NCI-H460 (cell line): ENCODE measurements around the gene EEF2K. TPM values are rescaled to one million over a fixed set of nuclear protein-coding genes. Genes with fewer than 3 reads are reported as not detected.

Experiments
- DNase-seq: peaks from one replicate; pipeline ENCODE4 v3.0.0-alpha.2; 2016; ENCODE audit warnings: low read depth; ENCODE audit errors: extremely low read depth
- total RNA-seq: library from RNA; depleted of rRNA; stranded (reverse); fragments of >200 nt; shearing (Covaris generic); gene quantifications from 2 replicates; pipeline ENCODE4 v1.2.3, GENCODE V29; 2014

The EEF2K gene
- total RNA-seq, 1 experiment from 2014 or later = 15.9 TPM

DNA sequence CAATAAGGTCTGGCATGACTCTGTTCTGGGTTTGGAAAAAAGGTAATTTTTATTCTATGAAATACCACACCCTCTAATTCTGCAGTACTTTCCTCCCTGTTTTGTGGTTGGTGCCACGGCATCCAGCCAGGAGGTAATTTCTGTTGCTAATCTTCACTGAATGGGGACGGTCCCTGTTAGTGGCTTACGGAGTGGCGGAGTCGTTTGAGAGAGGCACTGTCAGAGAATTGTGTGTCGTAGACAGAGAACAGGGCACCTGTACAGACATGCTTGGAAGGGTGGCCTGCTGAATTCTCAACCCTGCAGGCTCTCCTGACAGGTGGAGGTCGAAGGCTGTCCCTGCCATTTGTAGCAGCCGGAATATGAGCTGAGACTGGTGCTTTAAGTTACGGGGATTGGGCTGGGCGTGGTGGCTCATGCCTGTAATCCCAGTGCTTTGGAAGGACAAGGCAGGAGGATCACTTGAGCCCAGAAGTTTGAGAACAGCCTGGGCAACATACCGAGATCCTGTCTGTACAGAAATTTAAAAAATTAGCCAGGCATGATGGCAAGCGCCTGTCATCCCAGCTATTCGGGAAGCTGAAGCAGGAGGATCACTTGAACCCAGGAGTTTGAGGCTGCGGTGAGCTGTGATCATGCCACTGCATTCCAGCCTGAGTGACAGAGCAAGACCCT lies 33.2 kb downstream of the EEF2K start:
- DNase-seq = no peak

DNA sequence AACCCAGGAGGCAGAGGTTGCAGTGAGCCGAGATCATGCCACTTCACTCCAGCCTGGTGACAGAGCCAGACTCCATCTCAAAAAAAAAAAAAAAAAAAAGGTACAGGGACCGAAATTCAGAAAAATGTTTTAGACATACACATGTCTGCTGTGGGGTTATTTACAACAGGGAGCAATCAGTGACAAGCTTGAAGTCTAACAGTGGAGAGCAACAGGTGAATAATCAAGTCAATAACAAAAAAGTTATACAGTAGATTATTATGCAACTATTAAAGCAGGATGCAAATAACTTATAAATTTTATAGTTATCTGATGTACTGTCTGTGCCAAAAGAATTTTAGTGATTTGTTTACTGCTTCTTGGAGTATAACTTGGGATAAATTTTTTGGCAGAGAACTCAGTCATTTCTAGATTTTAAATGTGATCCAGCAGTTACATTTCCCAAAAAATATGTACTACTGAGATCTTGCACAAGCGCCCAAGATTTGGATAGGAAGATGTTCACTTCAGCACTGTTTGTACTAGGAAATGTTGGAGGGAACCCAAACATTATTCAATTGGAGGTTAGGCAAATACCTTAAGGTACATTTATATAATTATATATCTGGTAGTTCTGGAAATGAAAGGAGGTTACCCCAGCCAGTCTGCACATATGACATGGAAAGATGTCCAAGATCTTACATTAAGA lies 34.1 kb downstream of the EEF2K start:
- DNase-seq = no peak

DNA sequence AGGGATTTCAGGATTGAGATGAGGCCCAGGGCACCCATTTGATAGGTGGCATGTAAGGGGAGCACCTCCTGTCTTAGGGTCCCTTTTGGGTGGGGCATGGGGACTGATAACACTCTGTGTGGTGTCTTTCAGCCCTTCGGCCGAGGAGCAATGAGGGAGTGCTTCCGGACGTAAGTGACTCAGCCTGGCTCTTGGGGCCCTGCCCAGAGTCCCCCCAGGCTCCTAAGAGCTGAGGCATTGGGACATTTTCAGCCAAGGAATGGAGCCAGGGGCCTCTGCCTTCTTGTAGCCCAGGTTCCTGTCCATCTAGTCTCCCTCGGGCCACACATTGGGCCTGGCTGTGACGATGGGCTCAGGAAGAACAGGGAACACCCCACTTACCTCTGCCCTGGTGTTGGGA lies 44.4 kb downstream of the EEF2K start:
- no peak for DNase-seq

DNA sequence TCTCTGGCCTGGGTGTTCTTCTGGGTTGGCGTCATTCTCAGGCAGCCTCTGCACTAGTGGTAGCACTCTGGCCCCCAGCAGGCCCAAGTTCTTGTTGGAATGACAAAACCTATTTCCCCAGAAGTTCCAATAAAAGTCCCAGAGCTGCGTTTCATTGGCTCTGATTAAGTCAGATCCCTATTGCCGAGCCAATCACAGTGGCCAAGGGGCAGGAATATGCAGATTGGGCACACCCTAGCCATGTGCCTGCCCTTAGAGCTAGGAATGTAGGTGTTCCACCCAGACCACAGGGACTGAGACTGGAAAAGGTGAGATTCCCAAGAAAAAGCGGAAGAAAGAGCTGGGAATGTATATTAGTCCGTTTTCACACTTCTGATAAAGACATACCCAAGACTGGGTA lies 46.2 kb downstream of the EEF2K start:
- no peak for DNase-seq

DNA sequence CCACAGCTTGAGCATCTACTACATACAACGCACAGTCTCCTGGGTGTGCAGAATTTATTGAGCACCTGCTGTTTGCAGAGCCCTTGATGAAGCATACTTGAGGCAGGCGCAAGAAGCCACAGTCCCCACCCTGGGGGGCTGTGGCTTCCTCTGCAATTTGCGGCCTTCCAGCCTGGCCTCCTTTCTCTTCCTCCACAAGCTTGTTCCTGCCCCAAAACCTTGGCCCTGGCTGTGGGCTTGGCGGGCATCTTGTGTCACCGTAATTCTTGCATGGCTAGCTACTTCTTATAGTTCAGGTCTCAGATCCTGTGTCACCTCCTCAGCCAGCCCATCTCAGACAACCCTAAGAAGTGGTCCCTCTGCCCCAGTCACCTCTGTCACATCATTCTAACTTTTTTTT lies 47.2 kb downstream of the EEF2K start:
- DNase-seq = no peak

DNA sequence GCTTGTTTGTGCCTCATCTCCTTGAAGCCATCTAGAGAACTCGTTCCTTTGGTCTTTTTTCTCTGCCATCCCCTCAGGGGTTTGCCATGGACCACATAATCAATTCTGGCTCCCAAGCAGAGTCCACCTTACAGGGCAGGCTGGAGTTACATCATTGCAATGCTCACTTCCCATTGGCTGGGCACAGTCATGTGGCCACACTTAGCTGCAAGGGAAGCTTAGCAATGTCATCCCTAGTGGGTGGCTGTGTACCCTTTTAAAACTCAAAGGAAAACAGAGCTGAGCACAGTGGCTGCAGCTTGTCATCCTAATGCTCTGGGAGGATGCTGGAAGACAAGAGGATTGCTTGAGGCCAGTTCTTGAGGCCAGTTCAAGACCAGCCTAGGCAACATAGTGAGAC lies 49.3 kb downstream of the EEF2K start:
- no peak for DNase-seq

DNA sequence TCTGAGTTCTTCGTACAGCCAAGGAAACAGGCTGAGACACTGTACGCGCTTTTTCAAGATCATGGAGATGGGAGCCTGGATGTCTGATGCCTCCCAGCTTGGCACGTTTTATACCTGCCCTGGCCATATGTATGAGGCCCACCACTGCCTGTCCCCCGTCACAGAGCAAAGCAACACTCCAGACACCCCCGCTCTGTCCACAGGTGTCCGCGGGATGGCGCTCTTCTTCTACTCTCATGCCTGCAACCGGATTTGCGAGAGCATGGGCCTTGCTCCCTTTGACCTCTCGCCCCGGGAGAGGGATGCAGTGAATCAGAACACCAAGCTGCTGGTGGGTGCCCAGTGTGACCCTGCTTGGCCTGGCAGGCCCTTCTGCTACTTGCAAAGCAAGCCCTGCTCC lies 51.4 kb downstream of the EEF2K start:
- DNase-seq = no peak

DNA sequence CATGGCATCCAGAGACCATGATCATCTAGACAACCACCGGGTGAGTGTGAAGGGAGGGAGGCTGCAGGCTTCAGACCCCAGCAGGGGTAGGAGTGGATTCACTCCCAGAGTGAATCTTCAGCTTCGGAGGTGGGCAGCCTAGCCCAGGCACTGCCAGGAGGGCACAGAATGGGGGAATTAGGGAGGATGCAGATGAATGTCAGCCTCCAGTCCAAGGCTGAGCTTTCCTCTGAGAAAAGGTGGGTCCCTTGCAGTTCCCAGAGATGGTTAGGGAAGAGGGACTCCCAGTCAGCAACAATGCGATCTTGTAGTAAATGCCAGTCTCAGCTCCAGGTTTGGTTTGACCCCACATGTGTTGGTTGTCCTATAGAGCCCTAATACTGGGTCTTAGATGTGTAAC lies 54.4 kb downstream of the EEF2K start:
- no peak for DNase-seq

DNA sequence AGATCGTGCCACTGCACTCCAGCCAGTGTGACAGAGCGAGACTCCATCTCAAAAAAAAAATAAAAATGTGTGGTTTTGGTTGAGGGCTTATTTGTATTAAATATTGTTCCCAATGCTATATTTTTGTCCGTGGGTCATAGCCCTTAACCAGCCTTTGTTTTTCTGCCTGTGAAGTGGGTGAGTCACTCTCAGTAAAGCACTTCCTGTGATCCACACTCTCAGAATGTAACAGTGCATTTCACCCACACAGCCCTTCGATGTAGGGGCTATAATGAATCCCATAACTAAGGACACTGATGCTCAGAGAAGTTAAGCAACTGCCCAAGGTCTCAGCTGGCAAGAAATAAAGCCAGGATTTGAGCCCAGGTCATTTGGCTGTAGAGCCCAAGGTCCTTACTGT lies 56.4 kb downstream of the EEF2K start:
- DNase-seq = no peak

DNA sequence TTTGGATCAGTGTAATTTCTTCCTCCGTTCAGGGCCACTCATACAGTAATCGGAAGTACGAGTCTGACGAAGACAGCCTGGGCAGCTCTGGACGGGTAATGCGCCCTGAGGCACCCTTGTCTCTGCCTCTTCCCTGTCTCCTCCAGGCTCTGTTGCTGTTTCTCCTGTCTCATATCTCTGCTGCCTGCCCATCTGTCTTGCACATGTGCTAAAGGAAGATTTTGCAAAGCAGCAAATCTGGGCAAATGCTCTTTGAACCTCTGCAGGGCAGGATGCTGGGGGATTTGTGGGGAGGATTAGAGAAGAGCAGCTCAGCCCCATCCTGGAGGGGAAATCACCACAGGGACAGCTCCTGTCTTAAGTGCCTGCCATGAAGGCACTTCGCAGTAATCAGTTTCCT lies 58.7 kb downstream of the EEF2K start:
- no peak for DNase-seq

DNA sequence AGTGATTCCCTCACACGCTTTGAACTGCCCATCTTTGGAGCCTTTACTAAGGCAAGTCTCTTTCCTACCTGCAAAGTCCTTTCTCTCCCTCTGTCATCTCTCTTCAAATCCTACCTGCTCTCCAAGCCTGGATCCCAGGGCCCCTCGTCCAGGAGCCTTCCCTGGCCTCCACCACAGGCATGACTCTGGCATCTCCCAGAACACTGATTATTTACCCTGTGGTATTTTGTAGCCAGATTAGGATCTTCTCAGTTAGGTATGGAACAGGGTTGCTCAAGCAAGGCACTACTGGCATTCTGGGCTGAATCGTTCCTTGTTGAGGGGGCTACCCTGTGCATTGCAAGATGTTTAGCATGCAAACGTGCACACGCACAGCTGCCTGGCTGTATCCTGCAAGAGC lies 59.3 kb downstream of the EEF2K start:
- DNase-seq = no peak

DNA sequence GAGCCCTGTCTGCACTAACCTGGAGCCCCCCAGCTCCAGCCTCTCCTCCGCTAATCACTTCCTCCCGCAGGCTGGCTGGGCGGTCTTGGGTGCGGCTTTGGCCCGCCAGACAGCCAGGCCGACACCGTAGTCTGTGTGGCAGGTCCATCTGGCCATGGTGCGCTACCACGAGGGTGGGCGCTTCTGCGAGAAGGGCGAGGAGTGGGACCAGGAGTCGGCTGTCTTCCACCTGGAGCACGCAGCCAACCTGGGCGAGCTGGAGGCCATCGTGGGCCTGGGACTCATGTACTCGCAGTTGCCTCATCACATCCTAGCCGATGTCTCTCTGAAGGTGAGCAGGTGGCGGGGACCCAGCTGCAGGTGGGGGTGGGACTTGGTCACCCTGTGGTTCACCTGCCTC lies 60.5 kb downstream of the EEF2K start:
- no peak for DNase-seq

DNA sequence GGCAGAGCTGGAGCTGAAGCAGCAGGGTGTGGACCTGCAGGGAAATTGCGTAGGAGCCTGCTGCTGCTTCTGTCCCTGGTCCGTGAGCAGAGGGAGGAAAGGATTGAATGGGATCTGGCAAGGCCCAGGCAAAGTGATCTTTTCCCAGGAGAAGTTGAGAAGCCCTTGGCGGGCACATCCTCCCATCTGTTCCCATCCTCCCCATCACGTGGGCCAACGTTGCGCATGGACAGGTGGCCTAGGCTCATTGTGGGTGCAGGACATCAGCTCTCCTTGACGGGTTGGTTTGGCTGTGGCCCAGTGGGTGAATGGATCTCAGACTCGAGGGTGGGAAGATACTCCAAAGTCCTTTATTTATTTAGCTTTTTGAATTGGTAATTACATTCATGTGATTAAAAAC lies 61.7 kb downstream of the EEF2K start:
- DNase-seq = no peak

DNA sequence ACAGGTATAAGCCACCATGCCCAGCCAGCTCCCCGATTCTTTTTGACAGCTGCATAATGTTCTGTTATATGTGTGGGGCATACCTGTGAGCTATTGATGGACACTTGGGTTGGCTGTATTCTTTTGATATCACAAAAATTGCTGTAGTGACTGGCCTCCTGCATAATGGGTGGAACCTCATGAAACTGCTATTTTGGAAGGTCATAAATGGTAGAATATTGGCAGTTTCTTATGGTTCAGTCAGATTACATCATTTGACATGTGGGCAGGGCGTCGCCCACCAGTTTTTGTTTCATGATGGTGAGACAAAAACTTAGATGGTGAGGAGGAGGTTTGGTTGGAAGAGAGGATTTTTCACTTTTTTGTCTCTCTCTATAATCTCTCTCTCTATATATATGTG lies 64.4 kb downstream of the EEF2K start:
- DNase-seq = no peak

DNA sequence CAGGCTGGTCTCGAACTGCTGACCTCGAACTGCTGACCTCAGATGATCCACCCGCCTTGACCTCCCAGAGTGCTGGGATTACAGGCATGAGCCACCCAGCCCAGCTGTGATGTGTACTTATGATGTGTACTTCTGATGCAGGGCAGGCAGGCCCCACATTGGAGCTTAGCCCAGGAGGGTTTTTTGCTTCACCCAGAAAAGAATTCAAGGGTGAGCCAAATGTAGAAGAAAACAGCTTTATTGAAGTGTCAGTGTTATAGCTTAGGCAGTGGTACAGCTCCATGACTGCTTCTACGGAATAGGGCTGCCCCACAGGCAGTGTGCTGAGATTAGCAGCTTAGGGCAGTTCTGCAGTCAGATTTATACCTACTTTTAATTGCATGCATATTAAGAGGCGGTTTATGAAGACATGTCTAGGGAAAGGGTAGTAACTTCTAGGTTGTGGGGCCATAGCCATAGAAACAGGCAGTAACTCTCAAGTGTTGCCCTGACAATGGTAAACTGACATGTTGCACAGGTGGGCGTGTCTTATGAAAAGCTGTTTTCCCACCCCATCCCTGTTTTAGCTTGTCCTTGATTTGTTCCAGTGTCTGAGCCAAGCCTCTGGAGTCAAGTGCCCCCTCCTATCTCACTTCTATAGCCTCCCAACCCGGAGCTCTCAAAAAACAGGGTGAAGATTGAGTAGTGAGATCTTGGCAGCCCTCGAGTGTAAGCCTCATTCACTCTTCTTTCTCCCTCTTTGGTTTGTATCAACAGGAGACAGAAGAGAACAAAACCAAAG lies 67.0 kb downstream of the EEF2K start:
- DNase-seq = no peak

DNA sequence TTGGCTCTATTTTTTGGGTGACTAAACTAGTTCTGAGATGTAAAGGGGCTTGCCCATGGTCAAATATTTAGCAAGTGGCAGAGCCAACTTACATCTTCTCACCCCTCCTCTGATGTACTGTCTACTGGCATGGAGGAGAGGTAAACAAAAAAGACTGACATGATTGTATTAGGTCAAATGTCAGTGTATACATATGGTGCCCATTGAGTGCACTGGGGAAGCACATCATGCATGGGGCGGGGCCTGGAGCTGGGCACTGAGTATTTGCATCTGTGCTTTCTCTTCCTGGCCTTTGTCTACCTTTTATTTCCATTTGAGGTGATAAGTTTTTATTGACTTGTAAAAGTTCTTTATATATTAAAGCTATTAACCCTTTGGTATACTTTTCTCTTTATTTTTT lies 68.8 kb downstream of the EEF2K start:
- DNase-seq = no peak

DNA sequence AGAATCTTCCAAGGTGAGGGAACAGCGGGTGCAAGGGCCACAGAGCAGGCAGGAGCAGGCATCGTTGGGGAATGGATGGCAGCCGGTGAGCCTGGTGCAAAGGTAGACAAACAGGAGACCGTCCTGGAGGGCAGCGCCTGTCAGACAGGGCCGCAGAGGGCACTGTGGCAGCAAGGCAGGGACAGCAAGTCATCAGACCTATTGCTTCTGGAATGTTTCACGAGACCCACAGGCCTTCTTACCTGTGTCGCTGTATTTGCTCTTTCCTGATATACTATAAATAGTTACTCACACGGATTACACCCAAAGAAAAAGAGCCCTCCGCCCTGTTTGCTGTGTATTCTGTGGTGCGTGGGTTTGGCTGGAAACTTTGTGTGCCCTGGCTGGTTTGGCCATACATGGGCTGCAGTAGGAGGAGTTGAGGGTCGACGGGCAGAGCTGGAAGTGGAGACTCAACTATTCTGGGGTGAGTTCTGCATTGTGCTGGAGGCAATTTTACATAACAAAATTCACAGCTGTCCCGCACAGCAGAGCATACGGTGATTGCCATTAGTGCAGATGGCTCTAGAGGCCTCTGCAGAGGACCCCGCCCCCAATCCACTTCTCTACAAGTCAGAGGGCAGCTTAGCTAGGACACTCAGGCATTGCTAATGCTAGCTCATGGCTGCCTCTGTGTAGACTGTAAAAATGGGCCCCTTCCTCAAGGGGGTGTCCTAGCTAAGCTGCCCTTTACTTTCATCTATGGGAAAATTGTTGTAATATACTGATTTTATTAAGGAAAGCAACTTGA lies 72.6 kb downstream of the EEF2K start:
- no peak for DNase-seq

DNA sequence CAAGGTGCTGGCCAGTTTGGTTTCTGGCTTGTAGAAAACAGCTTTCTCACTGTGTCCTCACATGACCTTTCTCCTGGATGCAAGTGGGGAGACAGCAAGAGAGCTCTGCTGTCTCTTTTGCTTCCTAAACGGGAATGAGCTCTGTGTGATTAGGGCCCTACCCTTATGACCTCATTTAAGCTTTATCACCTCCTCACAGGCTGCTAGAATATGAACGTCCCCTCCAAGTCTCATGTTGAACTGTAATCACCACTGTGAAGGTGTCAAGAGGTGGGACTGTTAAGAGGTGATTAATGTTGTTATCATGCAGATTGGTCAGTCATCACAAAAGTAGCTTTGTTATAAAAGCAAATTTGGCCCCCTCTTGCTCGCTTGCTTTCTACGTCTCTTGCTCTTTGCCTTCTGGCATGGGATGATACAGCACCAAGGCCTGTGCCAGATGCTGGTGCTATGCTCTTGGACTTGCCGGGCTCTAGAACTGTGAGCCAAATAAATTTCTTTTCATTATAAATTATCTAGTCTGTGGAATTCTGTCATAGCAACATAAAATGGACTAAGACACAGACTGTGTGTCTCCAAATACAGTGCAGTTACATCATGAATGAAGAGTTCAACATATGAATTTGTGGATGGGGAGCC lies 76.3 kb downstream of the EEF2K start:
- DNase-seq = no peak

DNA sequence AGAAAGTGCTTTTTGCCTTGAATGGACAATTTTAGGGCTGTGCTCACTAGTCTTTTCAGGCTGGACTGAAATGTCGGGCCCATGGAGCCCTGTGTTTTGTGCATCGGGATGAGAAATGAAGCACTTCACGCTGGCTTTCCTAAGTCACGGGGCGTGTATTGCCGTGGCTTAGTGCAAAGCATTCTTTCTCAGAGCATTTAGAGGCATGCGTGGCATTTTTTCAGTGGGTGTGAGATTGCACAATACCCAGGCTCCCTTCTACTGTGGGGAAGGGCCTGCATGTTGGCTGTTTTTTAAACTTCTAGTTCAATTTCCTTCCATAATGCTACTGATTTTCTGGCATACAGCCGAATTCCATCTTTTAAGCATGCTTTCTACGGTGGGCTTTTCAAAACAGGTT lies 78.6 kb downstream of the EEF2K start:
- no peak for DNase-seq

DNA sequence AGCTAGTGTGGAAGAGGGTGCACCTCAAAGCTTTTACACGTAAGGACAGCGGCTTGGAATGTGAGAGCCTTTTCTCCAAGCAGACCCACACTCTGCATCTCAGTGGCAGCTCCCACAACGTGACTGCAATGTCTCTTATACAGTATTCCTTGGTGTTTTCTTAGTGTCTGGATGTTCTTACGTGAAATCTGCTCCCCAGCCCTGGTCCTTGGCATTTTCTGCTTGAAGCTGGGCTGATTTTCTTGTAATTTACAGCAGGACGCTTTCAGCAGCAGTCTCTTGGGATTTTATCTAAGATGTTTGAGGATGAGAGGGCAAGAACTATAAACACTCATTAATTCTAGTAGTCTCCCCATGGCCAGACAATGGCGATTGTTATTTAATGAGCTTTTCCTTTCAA lies 79.0 kb downstream of the EEF2K start:
- DNase-seq = no peak

DNA sequence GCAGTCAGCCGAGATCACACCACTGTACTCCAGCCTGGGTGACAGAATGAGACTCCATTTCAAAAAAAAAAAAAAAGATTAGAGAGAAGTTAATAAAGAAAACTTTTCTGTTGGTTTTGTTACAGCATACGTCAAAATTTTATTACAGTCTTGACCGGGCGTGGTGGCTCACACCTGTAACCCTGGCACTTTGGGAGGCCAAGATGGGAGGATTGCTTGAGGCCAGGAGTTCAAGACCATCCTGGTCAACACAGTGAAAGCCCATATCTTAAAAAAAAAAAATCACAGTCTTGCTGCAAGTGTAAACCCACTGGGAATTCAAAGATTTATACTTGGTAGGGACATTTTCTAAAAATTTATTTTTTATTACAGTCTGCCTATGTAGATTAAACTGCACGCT lies 84.9 kb downstream of the EEF2K start:
- no peak for DNase-seq
